Measurements from ENCODE around the gene STKLD1. TPM values are rescaled to one million over a fixed set of nuclear protein-coding genes. Genes with fewer than 3 reads are reported as not detected.
"Not testable (repeated sequence)": the region's sequence is repeated elsewhere in the genome, so short reads cannot be mapped to it uniquely, and the experiment has no call there.

STKLD1 gene
- total RNA-seq, 1 experiment from 2014 or later: not detected

GRCh38 chr9:133384736-133385321 lies 8.7 kb downstream of the STKLD1 start:
- no peak for DNase-seq (ENCODE audit: low spot score)

GRCh38 chr9:133385452-133385851 lies 9.3 kb downstream of the STKLD1 start:
- no peak for DNase-seq (ENCODE audit: low spot score)

GRCh38 chr9:133386338-133386737 lies 10.2 kb downstream of the STKLD1 start:
- no peak for DNase-seq (ENCODE audit: low spot score)

GRCh38 chr9:133387680-133388079 lies 11.5 kb downstream of the STKLD1 start:
- no peak for DNase-seq (ENCODE audit: low spot score)

GRCh38 chr9:133389025-133389557 lies 12.9 kb downstream of the STKLD1 start:
- DNase-seq (ENCODE audit: low spot score): no peak

GRCh38 chr9:133389562-133389961 lies 13.4 kb downstream of the STKLD1 start:
- DNase-seq (ENCODE audit: low spot score): no peak

GRCh38 chr9:133390713-133391112 lies 14.5 kb downstream of the STKLD1 start:
- DNase-seq (ENCODE audit: low spot score): no peak

- not testable (repeated sequence) for DNase-seq (ENCODE audit: low spot score)
Measured at GRCh38 chr9:133391449-133391848, 15.3 kb downstream of the STKLD1 start.

- DNase-seq (ENCODE audit: low spot score): not testable (repeated sequence)
Measured at GRCh38 chr9:133392308-133392707, 16.1 kb downstream of the STKLD1 start.

- no peak for DNase-seq (ENCODE audit: low spot score)
Measured at GRCh38 chr9:133393399-133393798, 17.2 kb downstream of the STKLD1 start.

- no peak for DNase-seq (ENCODE audit: low spot score)
Measured at GRCh38 chr9:133394687-133395271, 18.6 kb downstream of the STKLD1 start.

- DNase-seq (ENCODE audit: low spot score): no peak
Measured at GRCh38 chr9:133396952-133397351, 20.8 kb downstream of the STKLD1 start.

GRCh38 chr9:133397370-133397769 lies 21.2 kb downstream of the STKLD1 start:
- DNase-seq (ENCODE audit: low spot score): no peak

GRCh38 chr9:133397895-133398294 lies 21.7 kb downstream of the STKLD1 start:
- DNase-seq (ENCODE audit: low spot score): no peak

GRCh38 chr9:133400292-133400691 lies 24.1 kb downstream of the STKLD1 start:
- DNase-seq (ENCODE audit: low spot score): no peak

GRCh38 chr9:133401588-133401987 lies 25.4 kb downstream of the STKLD1 start:
- no peak for DNase-seq (ENCODE audit: low spot score)

GRCh38 chr9:133402689-133403088 lies 26.5 kb downstream of the STKLD1 start:
- DNase-seq (ENCODE audit: low spot score): no peak

GRCh38 chr9:133403766-133404453 lies 27.7 kb downstream of the STKLD1 start:
- peak; percentile 83 for DNase-seq (ENCODE audit: low spot score)

- no peak for DNase-seq (ENCODE audit: low spot score)
Measured at GRCh38 chr9:133404454-133405002, 28.4 kb downstream of the STKLD1 start.

GRCh38 chr9:133405508-133406438 lies 29.6 kb downstream of the STKLD1 start:
- no peak for DNase-seq (ENCODE audit: low spot score)
